A549 treated with dexamethasone at 1 μM for 4 hours (cell line): Measurements from ENCODE around the gene FOXD1. TPM values are rescaled to one million over a fixed set of nuclear protein-coding genes. Genes with fewer than 3 reads are reported as not detected.

Experiments
- total RNA-seq: library from RNA; stranded (reverse); fragments of 200-300 nt; extraction: Qiagen RNA extraction; gene quantifications from 5 replicates; pipeline ENCODE4 v1.2.3, GENCODE V29; 2022

The FOXD1 gene
- 14.5 to 16.5 TPM (median 15.8 TPM) in 5 replicates for total RNA-seq

GRCh38 chr5:73448463-73449136 is at the start of gene FOXD1:
FOXD1 (minus strand) TSS chr5:73448777; CDS start chr5:73448362, 415 bp downstream.

Other genes with a start within 250 kb of the FOXD1 start
- gene BTF3, start 49.7 kb upstream of the FOXD1 start, total RNA-seq = 1,070 to 1,281 TPM (median 1,146 TPM) in 5 replicates
- 9.1 to 12.8 TPM (median 10.8 TPM) in 5 replicates for gene ANKRA2, start 116.9 kb upstream of the FOXD1 start, total RNA-seq
- gene UTP15, start 117.0 kb upstream of the FOXD1 start, total RNA-seq = 20.7 to 23.6 TPM (median 21.6 TPM) in 5 replicates
- gene ARHGEF28, start 177.4 kb upstream of the FOXD1 start, total RNA-seq = 9.5 to 12.9 TPM (median 11.0 TPM) in 5 replicates